ENCODE data around the gene ATN1.

Gene ATN1

DNA sequence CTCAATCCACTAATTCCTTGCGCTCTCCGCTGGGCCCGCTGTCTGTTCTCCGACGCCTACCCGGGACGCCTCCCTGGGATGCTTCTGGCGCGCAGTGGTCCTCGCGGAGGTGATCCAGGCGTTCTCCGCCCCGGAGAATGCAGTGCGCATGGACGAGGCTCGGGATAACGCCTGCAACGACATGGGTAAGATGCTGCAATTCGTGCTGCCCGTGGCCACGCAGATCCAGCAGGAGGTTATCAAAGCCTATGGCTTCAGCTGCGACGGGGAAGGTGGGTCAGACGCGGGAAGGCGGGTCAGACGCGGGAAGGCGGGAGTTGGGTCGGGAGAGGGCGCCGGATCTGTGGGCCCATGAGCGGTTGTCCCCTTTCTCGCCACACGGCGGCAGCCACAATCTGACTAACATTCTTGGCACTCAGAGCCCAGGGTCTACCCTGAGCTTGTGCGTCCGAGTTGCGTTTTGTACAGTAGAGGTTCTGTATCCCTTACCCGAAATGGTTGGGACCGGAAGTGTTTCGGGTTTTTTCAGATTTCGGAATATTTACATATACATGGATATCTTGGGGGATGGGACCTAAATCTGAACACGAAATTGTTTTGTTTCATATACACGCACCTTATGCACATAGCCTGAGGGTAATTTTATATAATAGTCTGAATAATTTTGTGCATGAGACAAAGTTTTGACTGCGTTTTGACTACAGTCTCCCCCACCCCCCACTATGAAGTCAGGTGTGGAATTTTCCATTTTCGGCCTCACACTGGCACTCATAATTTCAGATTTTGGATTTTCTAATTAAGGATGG, 16.8 kb downstream of the ATN1 start:
- H2AFZ ChIP-seq (ENCODE audit: low read depth, low read length), result peak overlapping the region; percentile 91
- peak overlapping the region; percentile 99 for H3K27ac ChIP-seq (ENCODE audit: low read length)
- ATAC-seq (ENCODE audit: insufficient read depth, low read depth) (peak; percentile 72), DNase-seq (peak; percentile 93)
- no peaks in the 10 kb centered on the region for H4K20me1 ChIP-seq (ENCODE audit: insufficient read depth, low read length)
- TF ChIP-seq, protein P1, sequence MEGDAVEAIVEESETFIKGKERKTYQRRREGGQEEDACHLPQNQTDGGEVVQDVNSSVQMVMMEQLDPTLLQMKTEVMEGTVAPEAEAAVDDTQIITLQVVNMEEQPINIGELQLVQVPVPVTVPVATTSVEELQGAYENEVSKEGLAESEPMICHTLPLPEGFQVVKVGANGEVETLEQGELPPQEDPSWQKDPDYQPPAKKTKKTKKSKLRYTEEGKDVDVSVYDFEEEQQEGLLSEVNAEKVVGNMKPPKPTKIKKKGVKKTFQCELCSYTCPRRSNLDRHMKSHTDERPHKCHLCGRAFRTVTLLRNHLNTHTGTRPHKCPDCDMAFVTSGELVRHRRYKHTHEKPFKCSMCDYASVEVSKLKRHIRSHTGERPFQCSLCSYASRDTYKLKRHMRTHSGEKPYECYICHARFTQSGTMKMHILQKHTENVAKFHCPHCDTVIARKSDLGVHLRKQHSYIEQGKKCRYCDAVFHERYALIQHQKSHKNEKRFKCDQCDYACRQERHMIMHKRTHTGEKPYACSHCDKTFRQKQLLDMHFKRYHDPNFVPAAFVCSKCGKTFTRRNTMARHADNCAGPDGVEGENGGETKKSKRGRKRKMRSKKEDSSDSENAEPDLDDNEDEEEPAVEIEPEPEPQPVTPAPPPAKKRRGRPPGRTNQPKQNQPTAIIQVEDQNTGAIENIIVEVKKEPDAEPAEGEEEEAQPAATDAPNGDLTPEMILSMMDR (IDR thresholded peaks at IDR 0.05; ENCODE audit: borderline replicate concordance, extremely low read depth, low read length, poor library complexity, severe bottlenecking), result peak; percentile 97
- TF ChIP-seq EZH2 (IDR thresholded peaks at IDR 0.05; ENCODE audit: borderline replicate concordance, low read depth, low read length, severe bottlenecking), result no peak
- H3K36me3 ChIP-seq (ENCODE audit: insufficient read depth, low read length), result peaks cover 38% of the 10 kb centered on the region
- peaks cover 11% of the 10 kb centered on the region for H3K79me2 ChIP-seq (ENCODE audit: insufficient read depth, low read length)
- no peaks in the 10 kb centered on the region for H3K27me3 ChIP-seq (ENCODE audit: insufficient read depth, low read length, poor library complexity)
- H3K4me3 ChIP-seq (ENCODE audit: low read depth in 1 of 2, low read length in 2 of 2), result peak overlapping the region; percentile 58 to 88
- H3K9ac ChIP-seq (ENCODE audit: low read depth, low read length), result peak overlapping the region; percentile 93
- H3K4me1 ChIP-seq (ENCODE audit: insufficient read depth, low read length), result peaks cover 40% of the 10 kb centered on the region
- no peaks in the 10 kb centered on the region for H3K9me3 ChIP-seq (ENCODE audit: insufficient read depth, low read length, severe bottlenecking)
- H3K4me2 ChIP-seq (ENCODE audit: insufficient read depth, low read length), result peak overlapping the region; percentile 94

DNA sequence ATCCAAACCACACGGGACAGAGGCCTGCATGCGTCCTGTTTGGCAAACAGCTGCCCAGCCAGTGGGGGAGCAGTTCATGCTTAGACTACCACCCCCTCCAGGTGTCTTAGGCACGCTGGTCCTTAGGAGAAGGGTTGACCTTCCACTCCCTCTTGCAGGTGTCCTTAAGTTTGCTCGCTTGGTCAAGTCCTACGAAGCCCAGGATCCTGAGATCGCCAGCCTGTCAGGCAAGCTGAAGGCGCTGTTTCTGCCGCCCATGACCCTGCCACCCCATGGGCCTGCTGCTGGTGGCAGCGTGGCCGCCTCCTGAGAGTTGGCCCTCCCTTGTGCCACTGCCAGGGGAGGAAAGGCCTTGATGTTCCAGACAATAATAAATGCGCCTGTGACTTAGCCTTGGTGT, 17.9 kb downstream of the ATN1 start:
- peak overlapping the region; percentile 93 for H3K9ac ChIP-seq (ENCODE audit: low read depth, low read length)
- TF ChIP-seq, protein P1 (IDR thresholded peaks at IDR 0.05; ENCODE audit: borderline replicate concordance, extremely low read depth, low read length, poor library complexity, severe bottlenecking), result no peak
- no peak for TF ChIP-seq EZH2 (IDR thresholded peaks at IDR 0.05; ENCODE audit: borderline replicate concordance, low read depth, low read length, severe bottlenecking)

DNA sequence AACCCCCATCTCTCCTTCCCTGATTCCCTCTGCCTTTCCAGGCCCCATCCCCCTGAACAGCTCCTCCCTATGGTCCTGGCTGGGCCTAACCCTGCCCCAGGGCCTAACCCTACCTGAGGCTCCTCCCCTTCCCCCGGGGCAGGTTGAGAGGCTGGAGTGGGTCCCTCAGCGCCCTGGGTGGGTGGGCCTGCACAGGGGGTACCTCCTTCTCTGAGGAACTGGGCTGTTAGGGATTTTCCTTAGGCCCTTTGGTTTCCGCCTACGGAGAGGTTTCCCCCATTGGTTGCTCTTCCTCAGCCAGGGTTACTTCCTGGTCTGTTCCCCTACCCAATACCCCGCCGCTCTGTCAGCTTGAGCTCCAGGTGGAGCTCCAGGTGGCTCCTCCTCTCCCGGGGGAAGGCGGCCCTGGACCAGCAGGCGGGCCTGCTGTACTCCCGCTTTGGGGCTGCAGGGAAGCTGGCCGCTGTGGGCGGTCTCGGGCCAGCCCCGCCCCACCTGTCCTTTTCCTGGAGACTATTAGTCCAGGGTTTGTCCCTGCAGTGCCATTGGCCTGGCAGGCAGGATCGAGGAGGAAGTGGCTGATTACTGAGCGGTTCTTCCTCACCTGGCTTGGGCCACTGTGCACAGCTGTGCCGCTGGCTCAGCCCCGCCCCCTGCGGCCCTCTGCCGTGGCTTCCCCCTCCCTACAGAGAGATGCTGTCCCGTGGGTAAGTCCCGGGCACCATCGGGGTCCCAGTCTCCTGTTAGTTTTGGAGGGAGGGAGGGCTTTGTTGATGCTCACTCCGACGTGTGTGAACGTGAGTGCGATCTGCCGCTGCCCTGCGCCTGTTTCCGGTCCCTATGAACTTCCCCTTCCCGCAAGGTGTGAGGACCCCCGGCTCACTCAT, 18.5 kb downstream of the ATN1 start:
- peaks cover 47% of the 10 kb centered on the region for H3K4me1 ChIP-seq (ENCODE audit: insufficient read depth, low read length)
- H3K4me2 ChIP-seq (ENCODE audit: insufficient read depth, low read length), result peak overlapping the region; percentile 94; the same call in 1 of the 2 replicates
- H3K4me3 ChIP-seq (ENCODE audit: low read depth in 1 of 2, low read length in 2 of 2), result no peak overlapping the region
- no peak for DNase-seq
- H2AFZ ChIP-seq (ENCODE audit: low read depth, low read length), result no peak overlapping the region
- H3K9me3 ChIP-seq (ENCODE audit: insufficient read depth, low read length, severe bottlenecking), result no peaks in the 10 kb centered on the region
- H3K79me2 ChIP-seq (ENCODE audit: insufficient read depth, low read length), result peaks cover 11% of the 10 kb centered on the region
- TF ChIP-seq, protein P1 (IDR thresholded peaks at IDR 0.05; ENCODE audit: borderline replicate concordance, extremely low read depth, low read length, poor library complexity, severe bottlenecking), result no peak
- TF ChIP-seq EZH2 (IDR thresholded peaks at IDR 0.05; ENCODE audit: borderline replicate concordance, low read depth, low read length, severe bottlenecking), result no peak
- peak overlapping the region; percentile 8; the same call in 1 of the 2 replicates for H3K9ac ChIP-seq (ENCODE audit: low read depth, low read length)
- H4K20me1 ChIP-seq (ENCODE audit: insufficient read depth, low read length), result no peaks in the 10 kb centered on the region
- no peaks in the 10 kb centered on the region for H3K27me3 ChIP-seq (ENCODE audit: insufficient read depth, low read length, poor library complexity)
- no peak for ATAC-seq (ENCODE audit: insufficient read depth, low read depth)
- peaks cover 27% of the 10 kb centered on the region for H3K36me3 ChIP-seq (ENCODE audit: insufficient read depth, low read length)
- peak overlapping the region; percentile 99; the same call in 1 of the 2 replicates for H3K27ac ChIP-seq (ENCODE audit: low read length)

More for the DNA sequence above, 17.9 kb downstream of the ATN1 start:
- peak overlapping the region in 1 of 2 experiments; percentile 88; a peak in 2 of 4 replicates for H3K4me3 ChIP-seq (ENCODE audit: low read depth in 1 of 2, low read length in 2 of 2)
- peaks cover 41% of the 10 kb centered on the region for H3K4me1 ChIP-seq (ENCODE audit: insufficient read depth, low read length)
- H4K20me1 ChIP-seq (ENCODE audit: insufficient read depth, low read length), result no peaks in the 10 kb centered on the region
- peaks cover 11% of the 10 kb centered on the region for H3K79me2 ChIP-seq (ENCODE audit: insufficient read depth, low read length)
- ATAC-seq (ENCODE audit: insufficient read depth, low read depth) (no peak), DNase-seq (no peak)
- peak overlapping the region; percentile 99 for H3K27ac ChIP-seq (ENCODE audit: low read length)
- H3K27me3 ChIP-seq (ENCODE audit: insufficient read depth, low read length, poor library complexity), result no peaks in the 10 kb centered on the region
- no peaks in the 10 kb centered on the region for H3K9me3 ChIP-seq (ENCODE audit: insufficient read depth, low read length, severe bottlenecking)
- peaks cover 33% of the 10 kb centered on the region for H3K36me3 ChIP-seq (ENCODE audit: insufficient read depth, low read length)
- peak overlapping the region; percentile 94 for H3K4me2 ChIP-seq (ENCODE audit: insufficient read depth, low read length)
- H2AFZ ChIP-seq (ENCODE audit: low read depth, low read length), result no peak overlapping the region

Data from DND-41 (cell line).